Dermis microvascular lymphatic vessel endothelial cell (primary cell): ENCODE measurements around the gene USP5. TPM values are rescaled to one million over a fixed set of nuclear protein-coding genes. Genes with fewer than 3 reads are reported as not detected.
"Not testable (repeated sequence)": the region's sequence is repeated elsewhere in the genome, so short reads cannot be mapped to it uniquely, and the experiment has no call there.

ENCODE experiments used
- DNase-seq, 2 donors: peaks; one replicate each; pipeline versions ENCODE4 v3.0.0 to v3.0.0-alpha.2; 2010; ENCODE audit warnings: low read depth in 2 of 2
- total RNA-seq: library from RNA; depleted of rRNA; stranded (reverse); fragments of >200 nt; gene quantifications from 2 replicates; pipeline ENCODE4 v1.2.1, GENCODE V29; 2014

The USP5 gene
- total RNA-seq, 1 donor from 2014 or later, result 82.5 TPM

DNA sequence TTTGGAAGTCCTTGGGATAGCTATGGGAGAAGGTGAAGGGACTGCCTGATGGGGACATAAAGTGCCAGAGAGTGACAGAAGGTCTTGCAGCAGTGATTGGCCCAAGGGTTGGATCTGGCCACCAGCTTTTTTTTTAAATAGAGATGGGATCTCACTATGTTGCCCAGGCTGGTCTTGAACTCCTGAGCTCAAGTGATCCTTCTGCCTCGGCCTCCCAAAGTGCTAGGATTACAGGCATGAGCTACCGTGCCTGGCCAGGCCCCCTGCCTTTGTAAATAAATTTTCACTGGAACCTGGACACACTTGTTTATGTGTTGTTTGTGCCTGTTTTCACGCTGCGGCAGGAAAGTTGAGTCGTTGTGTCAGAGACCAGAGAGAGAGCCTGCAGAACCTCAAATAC is 13.4 kb downstream of the USP5 start:
- DNase-seq, result not testable (repeated sequence)

DNA sequence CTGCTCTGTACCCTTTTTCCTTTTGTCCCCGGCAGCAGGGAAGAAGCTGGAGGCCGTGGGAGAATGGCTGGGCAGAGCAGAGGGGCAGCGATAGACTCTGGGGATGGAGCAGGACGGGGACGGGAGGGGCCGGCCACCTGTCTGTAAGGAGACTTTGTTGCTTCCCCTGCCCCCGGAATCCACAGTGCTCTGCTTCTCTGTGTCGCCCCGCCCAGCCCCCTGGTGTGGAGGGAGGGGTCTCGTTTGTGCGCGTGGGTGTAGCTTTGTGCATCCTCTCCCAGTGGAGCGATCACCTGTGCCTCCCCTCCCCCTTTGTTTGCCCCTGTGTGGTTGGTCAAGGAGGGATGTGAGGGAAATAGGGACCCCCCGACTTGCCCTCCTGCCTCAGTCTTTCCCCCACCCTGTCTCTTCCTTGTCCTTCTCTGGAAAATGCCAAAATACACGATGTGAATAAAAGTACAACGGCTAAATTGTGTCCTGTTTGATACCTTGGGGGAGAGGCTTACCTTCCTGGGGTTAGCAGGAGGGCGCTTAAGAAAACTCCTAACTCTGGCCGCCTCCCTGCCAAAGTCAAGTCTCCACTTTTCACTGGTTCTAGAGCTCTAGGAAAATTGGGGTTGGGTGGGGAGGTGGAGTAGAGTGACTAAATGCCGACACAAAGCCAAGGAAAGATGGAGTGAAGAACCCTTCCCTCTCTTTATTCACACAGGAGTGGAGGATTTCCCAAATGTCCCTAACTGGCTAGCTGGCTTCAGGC is 14.4 kb downstream of the USP5 start:
- no peak for DNase-seq

DNA sequence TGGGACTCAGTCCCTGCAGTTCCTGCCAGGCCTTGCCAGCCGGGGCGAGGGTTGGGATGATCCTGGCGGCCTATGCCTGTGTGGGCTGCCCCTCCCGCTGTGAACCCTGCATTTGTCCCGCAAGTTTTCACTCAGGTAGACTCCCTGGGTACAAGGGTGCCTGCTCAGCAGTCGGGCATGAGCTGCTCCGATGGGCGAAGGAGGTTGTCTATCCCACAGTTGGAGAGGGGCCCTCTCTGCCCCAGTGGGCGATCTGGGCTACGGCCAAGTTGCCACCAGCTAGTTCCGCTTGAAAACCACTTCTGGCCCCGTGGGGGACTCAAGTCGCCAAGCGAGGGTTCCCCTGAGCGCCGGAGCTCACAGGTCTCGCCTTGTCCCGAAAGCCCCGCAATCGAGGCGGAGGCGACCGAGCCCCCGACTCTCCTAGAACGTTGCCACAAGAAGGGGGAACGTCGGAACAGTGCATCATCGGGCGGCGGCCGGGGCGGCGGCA is 15.0 kb downstream of the USP5 start:
- DNase-seq, result no peak

DNA sequence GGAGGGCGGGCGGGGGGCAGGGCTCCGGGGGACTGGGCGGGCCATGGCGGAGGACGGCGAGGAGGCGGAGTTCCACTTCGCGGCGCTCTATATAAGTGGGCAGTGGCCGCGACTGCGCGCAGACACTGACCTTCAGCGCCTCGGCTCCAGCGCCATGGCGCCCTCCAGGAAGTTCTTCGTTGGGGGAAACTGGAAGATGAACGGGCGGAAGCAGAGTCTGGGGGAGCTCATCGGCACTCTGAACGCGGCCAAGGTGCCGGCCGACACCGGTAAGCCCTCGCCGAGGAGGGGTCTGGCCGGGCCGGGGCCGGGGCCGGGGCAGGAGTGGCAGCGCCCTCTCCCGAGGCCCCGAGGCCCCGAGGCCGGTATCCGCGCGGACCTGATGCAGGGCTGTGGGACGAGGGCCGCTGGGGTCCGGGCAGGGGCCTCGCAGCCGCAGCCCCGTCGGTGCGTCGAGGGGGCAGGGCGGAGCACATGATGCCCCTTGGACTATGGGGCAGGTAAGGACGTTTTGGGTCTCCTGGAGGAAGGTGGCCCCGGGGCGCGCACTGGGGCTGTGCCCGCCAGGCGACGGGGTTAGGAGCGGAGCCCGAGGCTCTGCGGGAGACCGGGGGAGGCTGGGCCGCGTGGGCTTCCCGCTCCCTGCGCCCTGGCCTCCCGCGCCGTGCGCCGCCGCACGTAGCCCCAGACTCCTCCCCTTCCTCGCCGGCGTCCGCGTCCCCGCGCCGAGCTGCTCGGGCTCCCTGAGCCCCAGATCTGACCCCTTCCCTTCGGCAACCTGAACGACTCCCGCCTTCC is 15.7 kb downstream of the USP5 start, which contains the start of gene TPI1:
Gene TPI1 (plus strand): TSS at position 119 of the 798 bp plus-strand sequence. CDS start 36 bp downstream, at position 155.
- peak; percentile 55 to 84 for DNase-seq

DNA sequence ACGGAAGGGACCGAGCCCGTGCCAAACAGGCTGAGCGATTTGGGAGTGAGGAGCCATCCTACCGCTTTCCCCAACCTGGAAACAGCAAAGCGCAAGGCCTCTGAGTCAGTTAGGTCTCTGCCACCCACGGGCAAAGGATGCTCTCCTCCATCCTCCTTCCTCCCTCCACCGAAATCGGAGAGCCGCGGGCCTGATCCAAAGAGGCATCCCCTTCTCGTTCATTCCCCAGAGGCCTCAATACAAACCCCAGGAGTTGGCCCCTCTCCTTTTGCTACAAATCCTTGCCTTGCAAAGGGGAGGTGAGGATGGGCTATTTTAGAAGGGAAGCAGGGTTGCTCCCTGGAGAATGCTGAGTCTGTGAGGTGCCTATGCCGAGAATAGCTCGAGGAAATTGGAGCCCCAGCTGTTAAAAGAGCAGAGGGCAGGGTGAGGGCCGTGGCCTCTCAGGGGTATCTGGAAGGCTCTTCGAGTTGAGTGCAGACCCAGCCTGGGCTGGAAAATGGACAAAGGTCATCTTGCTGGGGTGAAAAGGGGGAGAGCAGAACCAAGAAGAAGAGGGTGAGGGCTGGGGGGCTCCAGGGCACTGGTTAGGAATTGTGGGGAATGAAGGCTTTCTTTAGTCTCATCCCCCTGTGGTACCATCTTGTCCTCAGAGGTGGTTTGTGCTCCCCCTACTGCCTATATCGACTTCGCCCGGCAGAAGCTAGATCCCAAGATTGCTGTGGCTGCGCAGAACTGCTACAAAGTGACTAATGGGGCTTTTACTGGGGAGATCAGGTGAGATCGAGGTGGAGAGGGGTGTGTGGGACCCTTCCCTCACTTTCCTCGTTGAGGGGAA is 16.5 kb downstream of the USP5 start:
- no peak for DNase-seq

DNA sequence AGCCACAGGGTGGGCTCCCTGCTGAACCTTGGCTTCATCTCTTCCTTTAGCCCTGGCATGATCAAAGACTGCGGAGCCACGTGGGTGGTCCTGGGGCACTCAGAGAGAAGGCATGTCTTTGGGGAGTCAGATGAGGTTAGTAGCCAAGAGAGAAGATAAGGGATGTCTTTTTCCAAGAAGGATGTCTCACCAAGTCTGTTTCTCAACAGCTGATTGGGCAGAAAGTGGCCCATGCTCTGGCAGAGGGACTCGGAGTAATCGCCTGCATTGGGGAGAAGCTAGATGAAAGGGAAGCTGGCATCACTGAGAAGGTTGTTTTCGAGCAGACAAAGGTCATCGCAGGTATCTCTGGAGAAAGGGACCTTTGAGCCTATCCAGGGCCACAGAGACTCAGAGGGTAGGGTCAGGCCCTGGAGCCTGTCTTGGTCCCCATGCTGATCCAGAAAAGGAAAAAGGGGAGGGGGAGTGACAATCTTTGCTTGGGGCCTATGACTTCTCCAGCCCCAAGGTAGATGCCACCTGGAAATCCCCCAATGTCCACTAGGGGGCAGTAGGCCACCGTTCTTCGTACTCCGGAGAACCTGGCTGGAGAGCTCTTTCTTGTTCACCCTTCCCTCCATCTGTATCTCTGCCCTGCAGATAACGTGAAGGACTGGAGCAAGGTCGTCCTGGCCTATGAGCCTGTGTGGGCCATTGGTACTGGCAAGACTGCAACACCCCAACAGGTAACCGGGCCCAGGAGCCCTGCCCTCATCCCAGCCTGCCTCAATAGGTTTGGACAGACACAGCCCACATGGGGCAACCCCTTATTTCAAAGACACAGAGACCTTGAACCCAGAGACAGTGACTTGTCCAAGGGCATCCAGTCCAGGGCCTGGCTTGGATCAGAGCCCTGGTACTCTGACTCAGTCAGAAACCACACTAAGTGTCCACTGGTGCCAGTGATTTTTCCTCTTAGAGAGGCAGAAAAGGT is 17.4 kb downstream of the USP5 start:
- DNase-seq, result peak; percentile 56 to 77

DNA sequence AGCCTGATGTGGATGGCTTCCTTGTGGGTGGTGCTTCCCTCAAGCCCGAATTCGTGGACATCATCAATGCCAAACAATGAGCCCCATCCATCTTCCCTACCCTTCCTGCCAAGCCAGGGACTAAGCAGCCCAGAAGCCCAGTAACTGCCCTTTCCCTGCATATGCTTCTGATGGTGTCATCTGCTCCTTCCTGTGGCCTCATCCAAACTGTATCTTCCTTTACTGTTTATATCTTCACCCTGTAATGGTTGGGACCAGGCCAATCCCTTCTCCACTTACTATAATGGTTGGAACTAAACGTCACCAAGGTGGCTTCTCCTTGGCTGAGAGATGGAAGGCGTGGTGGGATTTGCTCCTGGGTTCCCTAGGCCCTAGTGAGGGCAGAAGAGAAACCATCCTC is 18.4 kb downstream of the USP5 start:
- not testable (repeated sequence) for DNase-seq

DNA sequence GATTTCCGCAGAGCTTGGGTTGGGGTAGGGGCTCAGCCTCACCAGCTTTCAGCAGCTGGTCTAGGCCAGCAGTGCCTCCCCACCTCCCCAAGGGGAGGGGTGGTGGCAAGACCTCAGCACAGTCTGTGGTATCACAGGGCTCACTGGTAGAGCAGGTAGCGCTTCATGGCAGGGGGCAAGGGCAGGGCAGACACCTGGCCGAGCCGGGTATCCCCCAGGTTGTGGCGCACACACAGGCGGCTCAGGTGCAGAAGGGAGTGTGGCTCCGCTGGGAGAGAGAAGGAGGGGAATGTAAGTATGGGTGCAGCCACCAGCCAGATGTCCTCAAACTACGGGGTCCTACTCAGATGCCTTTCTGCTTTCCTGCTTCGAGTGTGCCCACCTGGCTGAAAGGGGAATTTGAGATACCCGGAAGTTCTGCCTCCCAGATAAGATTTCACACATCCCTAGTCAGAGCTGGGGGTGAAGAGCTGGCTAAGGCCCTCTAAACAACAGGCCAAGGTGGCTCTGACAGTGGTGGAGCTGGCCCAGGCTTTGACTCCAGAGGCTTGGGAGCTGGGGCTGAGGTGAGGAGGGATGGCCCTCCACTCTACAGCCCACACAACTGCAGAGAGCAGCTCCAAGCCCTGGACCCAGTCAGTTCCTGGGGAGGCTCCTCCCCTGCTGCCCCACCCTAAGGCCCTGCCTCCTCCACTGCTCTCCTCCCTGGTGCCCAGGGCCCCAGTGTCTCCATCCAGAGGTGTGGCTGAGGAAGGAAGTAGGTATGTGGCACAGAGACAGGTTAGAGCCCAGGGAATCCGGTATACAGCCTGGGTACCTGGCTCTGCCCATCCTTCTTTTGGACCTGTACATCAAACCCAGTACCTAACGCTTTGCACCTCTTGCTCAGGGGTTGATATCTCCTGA is 19.4 kb downstream of the USP5 start:
- no peak for DNase-seq

DNA sequence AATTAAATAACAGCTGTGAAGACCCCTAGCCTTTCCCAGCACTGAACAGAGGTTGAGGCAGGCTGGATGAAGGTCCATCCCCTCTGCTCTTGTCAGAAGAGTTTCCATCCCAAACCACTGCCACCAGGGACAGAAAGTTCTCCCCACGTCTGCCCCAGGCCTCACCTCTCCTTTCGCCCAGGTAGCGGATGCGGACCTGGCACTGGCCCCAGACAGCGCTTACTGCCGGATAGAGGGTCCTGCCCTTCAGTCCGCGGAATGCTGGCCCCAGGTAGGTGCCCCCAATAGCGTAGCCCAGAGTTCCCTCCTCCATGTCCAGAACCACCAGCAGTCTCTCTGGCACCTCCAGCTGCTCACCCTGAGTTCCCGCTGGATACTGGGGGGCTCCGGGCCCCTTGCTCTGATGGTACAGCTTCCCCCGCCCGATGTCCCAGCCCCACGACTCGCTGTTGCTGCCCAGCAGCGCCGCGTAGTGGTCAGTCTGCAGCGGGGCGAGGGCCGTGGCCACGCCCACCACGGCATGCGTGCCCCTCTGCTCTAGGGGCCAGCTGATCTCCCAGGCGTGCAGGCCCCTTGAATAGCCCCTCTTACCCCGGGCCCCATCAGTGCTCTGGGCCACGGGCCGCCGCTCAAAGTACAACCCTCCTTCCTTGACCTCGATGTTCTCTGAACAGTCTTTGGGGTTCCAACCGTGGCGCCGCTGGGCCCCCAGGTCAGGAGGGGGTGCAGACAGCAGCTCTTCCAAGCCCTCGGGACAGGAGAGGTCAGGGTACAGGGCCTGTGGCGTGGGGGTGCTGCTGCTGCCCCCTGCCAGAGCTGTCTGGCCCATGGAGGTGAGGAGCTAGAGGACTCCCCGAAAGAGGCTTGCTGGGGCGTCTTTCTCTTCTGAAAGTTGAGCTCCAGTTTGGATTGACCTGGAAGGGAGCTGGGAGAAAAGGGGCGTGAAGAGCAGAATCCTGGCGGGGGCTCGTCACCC is 20.4 kb downstream of the USP5 start:
- DNase-seq, result peak in 1 of 2 donors; percentile 76

DNA sequence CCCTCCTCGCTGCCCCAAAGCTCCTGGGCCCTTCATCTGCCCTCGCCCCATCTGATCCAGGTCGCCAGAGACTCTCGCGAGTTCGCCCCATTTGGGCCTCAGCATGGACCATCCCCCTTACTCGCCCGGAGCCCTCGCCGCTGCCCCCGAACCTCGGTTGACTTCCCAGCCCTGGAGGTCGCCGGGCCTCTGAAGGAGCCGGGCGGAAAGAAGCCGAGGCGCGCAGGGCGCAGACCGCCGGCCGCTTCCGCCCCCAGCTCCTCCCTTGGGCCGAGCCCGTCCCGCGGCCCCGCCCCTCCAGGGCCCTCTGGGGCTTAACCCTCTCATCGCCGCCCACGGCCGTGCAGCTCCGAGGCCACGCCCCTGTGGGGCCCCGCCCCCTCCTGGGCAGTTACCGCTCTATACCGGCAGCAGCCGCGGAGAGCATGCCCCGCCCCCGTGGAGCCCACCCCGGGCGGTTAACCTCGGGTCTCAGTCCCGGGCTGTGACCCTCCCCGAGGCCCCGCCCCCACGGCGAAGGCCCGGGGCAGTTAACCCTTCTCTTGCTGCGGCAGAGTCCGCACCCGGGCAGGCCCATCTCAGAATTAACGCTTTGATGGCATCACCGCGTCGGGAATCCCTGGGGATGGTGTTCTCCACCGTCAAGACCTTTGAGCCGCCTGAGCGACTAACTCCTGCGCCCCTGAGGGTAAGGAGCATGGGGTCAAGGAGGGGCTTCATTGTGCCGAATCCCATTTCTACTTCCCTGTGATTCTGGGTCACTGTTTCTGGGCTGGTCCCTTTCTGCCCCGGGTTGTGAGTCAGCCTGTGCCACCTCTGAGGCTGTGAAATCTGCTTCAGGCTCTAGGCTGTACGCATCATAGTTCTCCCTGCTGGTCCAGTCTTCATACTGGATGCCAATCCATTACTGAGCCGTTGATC is 21.4 kb downstream of the USP5 start, which contains the start of gene SPSB2:
Gene SPSB2 (minus strand): TSS at position 210 of the 921 bp plus-strand sequence. CDS start 402 bp downstream, outside the sequence.
- peak; percentile 82 to 95 for DNase-seq

DNA sequence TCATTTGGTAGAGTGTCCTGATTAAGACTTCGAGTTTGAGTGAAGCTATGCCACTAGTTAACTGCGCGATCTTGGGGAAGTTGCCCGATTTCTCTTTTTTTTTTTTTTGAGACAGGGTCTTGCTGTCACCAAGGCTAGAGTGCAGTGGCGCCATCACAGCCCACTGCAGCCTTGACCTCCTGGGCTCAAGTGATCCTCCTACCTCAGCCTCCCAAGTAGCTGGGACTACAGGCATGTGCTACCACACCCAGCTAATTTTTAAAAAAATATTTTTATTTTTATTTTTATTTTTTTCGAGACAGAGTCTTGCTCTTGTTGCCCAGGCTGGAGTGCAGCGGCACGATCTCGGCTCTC is 22.0 kb downstream of the USP5 start:
- DNase-seq, result not testable (repeated sequence)

DNA sequence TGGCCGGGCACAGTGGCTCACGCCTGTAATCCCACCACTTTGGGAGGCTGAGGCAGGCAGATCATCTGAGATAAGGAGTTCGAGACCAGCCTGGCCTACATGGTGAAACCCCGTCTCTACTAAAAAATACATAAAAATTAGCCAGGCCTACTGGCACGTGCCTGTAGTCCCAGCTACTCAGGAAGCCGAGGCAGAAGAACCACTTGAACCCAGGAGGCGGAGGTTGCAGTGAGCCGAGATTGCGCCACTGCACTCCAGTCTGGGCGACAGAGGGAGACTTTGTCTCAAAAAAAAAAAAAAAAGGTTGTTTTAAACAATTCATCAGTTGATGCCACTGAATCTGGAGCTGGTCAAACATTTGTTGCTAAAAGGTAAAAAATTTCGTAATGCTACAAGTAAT is 27.9 kb downstream of the USP5 start:
- not testable (repeated sequence) for DNase-seq

DNA sequence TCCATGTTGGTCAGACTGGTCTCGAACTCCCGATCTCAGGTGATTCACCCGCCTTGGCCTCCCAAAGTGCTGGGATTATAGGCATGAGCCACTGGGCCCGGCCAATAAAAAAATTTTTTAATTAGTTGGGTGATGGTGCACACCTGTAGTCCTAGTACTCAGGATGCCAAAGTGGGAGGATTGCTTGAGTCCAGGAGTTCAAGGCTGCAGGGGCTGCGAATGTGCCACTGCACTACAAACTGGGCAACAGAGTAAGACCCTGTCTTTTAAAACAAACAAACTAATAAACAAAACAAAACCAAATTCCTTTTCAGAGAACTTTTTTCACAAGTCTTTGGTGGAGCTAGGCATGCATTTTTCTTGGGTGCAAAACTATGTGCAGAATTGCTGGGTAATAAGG is 31.3 kb downstream of the USP5 start:
- DNase-seq, result no peak

DNA sequence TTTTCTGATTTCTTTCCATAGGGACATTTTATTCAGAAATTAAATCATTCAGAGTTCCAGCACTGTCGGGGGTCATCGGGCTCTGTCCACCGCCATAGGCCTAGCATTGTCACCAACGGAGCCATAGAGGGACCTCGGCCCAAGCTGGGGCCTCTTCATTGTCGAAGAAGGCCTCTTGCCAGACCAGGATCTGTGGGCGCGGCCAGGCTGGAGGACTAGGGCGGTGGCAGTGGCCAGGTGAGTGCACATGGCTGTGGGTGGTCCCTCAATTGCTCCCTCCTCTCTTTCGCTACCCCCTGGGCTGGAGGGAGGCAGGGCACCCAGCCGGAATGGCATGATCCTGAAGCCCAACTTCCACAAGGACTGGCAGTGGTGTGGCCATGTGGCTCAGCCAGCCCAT is 31.7 kb downstream of the USP5 start:
- no peak for DNase-seq

DNA sequence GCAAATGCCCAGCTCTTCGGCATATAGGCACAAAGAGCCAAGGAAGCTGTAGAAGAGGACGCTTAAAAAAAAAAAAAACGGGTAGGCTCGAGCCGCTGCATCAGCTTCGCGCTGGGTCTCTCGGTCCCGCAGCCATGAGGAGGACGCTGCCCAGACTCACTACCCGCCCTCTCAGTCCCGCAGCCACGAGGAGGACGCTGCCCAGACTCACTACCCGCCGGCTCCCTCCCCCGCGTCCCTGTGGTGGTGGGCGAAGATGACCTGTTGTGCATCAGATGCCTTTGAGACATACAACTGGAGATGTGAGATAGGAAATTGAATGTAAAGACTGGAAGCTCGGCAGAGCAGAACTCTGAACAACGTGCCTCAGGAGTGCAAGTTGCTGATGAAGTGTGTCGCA is 32.6 kb downstream of the USP5 start:
- no peak for DNase-seq

DNA sequence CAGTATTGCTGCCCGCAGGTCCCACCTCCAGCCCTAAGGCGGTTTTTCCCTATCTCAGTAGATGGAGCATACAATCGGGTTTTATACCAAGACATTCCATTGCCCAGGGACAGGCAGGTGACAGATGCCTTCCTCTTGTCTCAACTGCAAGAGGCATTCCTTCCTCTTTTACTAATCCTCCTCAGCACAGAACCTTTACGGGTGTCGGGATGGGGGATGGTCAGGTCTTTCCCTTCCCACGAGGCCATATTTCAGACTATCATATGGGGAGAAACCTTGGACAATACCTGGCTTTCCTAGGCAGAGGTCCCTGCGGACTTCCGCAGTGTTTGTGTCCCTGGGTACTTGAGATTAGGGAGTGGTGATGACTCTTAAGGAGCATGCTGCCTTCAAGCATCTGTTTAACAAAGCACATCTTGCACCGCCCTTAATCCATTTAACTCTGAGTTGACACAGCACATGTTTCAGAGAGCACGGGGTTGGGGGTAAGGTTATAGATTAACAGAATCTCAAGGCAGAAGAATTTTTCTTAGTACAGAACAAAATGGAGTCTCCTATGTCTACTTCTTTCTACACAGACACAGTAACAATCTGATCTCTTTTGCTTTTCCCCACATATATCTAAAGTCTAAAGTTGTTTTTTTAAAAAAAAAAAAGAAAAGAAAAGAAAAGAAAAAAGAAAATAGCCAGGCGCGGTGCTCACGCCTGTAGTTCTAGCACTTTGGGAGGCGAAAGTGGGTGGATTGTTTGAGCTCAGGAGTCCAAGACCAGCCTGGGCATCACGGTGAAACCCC is 34.5 kb downstream of the USP5 start:
- DNase-seq, result not testable (repeated sequence)
